VCaP (cell line): Measurements from ENCODE around the gene NIPAL3.

Experiments
- H3K27ac ChIP-seq: fragments of 450-650 bp; 2 replicates; pipeline ENCODE4 v1.5.1; 2017
- CTCF ChIP-seq: fragments of 450-650 bp; conservative IDR thresholded peaks from 2 replicates; pipeline ENCODE4 v1.5.1; 2017; ENCODE audit warnings: mild to moderate bottlenecking, moderate library complexity

Gene NIPAL3

GRCh38 chr1:24463776-24464735, 48.5 kb downstream of the NIPAL3 start:
- TF ChIP-seq CTCF: no peak
- no peak overlapping the region for H3K27ac ChIP-seq

GRCh38 chr1:24465099-24465498, 49.5 kb downstream of the NIPAL3 start:
- no peak for TF ChIP-seq CTCF
- no peak overlapping the region for H3K27ac ChIP-seq

GRCh38 chr1:24465638-24466037, 50.0 kb downstream of the NIPAL3 start:
- no peak overlapping the region for H3K27ac ChIP-seq

GRCh38 chr1:24468685-24469316, 53.2 kb downstream of the NIPAL3 start:
- H3K27ac ChIP-seq: no peak overlapping the region
- no peak for TF ChIP-seq CTCF

More at GRCh38 chr1:24465638-24466037, 50.0 kb downstream of the NIPAL3 start:
- TF ChIP-seq CTCF: no peak

GRCh38 chr1:24470592-24470991, 55.0 kb downstream of the NIPAL3 start:
- no peak; the same call in 1 of the 2 replicates for TF ChIP-seq CTCF

GRCh38 chr1:24472527-24473251, 57.1 kb downstream of the NIPAL3 start:
- TF ChIP-seq CTCF: no peak
- peak overlapping the region; percentile 88 for H3K27ac ChIP-seq

More at GRCh38 chr1:24470592-24470991, 55.0 kb downstream of the NIPAL3 start:
- peak overlapping the region; percentile 32 for H3K27ac ChIP-seq

GRCh38 chr1:24474193-24474592, 58.6 kb downstream of the NIPAL3 start:
- no peak for TF ChIP-seq CTCF
- H3K27ac ChIP-seq: peak overlapping the region; percentile 88
